Eye (tissue), 1 donor: ENCODE data around the gene S100A2.
"Not testable (repeated sequence)": the region's sequence is repeated elsewhere in the genome, so short reads cannot be mapped to it uniquely, and the experiment has no call there.

ENCODE experiments used
- DNase-seq: peaks from one replicate; pipeline ENCODE4 v3.0.0-alpha.2; 2015

The S100A2 gene

DNA sequence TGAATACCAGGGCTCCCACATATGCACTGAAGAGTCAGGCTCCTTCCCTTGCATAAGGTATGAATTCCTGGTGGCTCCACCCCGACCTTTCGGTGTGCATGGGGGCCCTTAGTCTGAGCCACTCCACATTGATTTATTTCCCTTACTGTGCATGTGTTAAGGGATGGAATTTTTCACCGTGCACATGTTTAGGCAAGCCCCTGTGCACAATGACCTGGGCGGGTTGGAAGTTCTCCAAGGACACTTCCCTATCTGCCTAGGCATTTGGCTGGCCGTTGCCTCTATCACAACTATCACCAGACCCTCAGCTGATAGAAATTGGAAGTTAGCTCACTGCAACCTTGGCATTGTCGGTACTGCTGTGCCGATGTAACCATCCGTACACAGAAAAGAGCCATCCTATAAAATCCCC lies 39.5 kb downstream of the S100A2 start:
- DNase-seq, result no peak

DNA sequence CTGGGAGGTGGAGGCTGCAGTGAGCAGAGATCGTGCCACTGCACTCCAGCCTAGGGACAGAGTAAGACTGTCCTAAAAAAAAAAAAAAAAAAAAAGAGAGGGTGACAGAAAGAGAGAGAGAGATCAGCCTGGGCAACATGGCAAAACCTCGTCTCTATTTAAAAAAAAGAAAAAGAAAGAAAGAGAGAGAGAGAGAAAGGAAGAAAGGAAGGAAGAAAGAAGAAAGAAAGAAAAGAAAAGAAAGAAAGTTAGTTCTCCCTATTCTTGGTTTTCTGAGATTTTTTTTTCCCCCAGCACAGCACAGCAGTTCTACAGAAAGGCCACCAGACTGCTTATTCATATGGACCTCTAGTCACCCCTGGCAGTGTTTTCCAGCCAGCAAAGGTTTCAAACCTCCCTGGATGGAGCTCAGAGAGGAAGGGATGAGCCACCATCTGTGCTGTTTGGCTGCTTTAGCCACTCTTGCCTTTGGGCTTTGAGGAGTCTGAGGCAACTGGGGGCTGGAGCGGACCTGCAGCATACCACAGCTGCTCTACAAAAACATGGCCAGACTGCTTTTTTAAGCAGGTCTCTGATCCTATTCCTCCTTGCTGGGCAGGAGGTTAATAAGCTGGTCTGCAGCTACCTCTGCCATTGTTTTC lies 40.4 kb downstream of the S100A2 start:
- DNase-seq, result no peak

DNA sequence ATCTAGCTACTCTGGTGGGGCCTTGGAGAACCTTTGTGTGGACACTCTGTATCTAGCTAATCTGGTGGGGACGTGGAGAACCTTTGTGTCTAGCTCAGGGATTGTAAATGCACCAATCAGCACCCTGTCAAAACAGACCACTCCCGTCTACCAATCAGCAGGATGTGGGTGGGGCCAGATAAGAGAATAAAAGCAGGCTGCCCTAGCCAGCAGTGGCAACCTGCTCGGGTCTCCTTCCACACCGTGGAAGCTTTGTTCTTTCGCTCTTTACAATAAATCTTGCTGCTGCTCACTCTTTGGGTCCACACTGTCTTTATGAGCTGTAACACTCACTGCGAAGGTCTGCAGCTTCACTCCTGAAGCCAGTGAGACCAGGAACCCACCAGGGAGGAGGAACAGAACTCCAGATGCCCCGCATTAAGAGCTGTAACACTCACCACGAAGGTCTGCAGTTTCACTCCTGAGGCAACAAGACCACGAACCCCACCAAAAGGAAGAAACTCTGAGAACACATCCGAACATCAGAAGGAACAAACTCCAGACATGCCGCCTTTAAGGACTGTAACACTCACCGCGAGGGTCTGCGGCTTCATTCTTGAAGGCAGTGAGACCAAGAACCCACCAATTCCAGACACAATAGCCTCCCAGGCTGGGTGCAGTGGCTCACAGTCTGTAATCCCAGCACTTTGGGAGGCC lies 43.1 kb downstream of the S100A2 start:
- not testable (repeated sequence) for DNase-seq

DNA sequence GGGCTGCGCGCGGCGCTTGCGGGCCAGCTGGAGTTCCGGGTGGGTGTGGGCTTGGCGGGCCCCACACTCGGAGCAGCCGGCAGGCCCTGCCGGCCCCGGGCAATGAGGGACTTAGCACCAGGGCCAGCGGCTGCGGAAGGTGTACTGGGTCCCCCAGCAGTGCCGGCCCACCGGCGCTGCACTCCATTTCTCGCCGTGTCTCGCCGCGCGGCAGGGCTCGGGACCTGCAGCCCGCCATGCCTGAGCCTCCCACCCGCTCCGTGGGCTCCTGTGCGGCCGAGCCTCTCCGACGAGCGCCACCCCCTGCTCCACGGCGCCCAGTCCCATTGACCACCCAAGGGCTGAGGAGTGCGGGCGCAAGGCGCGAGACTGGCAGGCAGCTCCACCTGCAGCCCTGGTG lies 43.8 kb downstream of the S100A2 start:
- not testable (repeated sequence) for DNase-seq

DNA sequence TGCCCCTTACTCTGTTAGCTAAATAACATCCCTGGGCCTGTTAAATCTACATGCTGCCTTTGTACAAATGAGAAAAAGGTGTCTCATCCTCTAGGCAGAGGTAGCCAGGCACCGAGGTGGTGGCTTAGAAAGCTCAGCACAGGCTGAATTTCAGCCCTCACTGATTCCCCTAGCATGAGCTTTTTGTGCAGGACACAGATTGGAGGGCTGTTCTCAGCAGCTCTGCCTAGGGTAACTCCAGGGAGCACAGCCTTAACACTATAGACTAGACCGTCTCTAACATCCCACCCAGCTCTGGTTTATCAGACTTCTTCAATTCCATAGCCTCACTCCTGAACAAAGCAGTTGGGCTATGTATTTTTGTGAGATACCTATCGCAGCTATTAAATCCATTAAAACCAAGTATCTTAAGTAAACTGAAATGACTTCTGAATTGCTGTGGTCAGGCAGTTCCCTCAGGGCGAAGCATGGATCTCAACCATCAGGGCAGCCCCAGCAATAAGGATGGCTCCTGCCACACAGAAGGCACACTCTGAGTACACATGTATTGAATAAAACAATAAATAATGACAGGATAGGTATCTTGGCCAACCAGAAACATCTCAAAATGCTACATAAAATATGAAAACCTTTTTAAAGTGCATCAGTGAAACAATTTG lies 44.7 kb downstream of the S100A2 start:
- no peak for DNase-seq

DNA sequence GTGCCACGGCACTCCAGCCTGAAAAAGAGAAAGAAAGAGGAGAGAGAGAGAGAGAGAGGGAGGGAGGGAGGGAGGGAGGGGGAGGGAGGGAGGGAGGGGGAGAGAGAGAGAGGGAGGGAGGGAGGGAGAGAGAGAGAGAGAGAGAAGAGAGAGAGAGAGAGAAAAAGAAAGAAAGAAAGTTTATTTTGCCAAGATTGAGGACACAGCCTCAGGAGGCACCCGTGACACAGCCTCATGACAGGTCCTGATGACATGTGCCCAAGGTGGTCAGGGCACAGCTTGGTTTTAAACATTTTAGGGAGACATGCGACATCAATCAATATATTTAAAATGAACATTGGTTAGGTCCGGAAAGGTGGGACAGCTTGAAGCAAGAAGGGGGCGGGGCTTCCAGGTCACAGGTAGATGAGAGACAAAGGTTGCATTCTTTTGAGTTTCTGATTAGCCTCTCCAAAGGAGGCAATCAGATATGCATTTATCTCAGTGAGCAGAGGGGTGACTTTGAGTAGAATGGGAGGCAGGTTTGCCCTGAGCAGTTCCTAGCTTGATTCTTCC lies 45.4 kb downstream of the S100A2 start:
- DNase-seq, result not testable (repeated sequence)

DNA sequence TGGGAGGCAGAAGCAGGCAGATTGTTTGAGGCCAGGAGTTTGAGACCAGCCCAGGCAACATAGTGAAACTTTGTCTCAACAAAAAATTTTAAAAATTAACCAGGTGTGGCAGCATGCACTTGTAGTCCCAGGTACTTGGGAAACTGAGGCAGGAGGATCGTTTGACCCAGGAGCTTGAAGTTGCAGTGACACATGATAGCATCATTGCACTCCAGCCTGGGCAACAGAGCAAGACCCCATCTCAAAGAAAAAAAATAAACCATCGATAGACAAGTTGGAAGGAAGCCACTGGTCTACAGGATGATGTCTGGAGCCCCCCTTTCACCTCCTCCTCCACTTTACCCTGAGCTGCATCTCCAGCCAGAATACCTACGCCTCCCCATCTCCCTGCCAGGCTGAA lies 46.4 kb downstream of the S100A2 start:
- no peak for DNase-seq

GRCh38 chr1:153515504-153516394 lies 49.9 kb downstream of the S100A2 start:
- DNase-seq, result no peak

DNA sequence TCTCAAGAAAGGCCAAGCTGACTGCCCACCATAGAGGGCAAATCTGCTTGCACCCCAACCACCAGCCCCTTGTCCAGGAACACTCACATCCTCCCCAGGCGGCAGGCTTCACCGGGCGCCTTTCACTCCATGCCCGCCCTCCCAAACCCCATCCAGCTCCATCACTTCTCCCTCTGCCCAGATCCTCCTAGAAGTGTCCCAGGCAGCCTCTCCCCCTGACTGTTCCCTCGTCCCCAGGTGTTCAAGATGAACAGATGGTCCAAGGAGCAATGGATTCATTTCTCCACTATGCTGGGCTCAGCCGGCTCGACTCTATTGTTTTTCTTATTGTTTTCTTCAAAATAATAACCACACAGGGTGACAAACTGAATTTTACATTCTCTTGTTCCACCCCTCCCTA lies 52.0 kb downstream of the S100A2 start:
- DNase-seq, result no peak

DNA sequence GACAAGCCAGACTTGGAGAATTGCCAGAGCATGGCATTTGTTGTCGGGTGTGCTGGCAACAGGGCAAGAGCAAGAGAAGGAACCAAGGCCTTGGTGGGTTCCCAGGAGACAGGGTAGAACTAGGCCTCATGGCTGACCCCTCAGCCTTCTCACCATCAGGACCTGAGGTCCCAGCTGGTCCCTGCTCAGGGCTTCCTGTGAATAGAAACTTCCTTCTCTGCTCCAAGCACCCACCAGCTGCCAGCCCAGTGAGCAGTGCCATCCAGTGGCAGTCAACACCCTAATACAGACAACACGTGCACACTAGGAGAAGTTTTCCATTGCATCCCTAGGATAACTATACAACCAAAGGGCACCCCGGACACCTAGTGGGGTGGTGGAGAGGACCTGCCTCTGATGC lies 52.6 kb downstream of the S100A2 start:
- DNase-seq, result no peak
